ENCODE results near the gene GLA.
A peak's percentile ranks its signal among the peaks of the same experiment; 100 is the strongest.

Gene GLA

GRCh38 chrX:101391831-101392230, 15.9 kb downstream of the GLA start:
- no peak for TF ChIP-seq CTCF (IDR thresholded peaks at IDR 0.05; ENCODE audit: insufficient read depth, low read length, poor library complexity, severe bottlenecking)
- DNase-seq (ENCODE audit: extremely low read depth, insufficient read length), result no peak
- Histone ChIP-seq H3K27me3 (replicated peaks; ENCODE audit: control insufficient read depth, insufficient read depth, low read length) (no peaks in the 10 kb centered on the region), H3K36me3 (ENCODE audit: control insufficient read depth, insufficient read depth, low read length) (no peaks in the 10 kb centered on the region; the same call in 1 of the 2 replicates), H3K4me3 (replicated peaks; ENCODE audit: low read depth, low read length) (peak overlapping the region; percentile 74)

GRCh38 chrX:101390664-101391525, 16.8 kb downstream of the GLA start, which contains the start of gene RPL36A:
Gene RPL36A (plus strand): TSS chrX:101391011. CDS start chrX:101391044, 33 bp downstream.
- H3K36me3 ChIP-seq (ENCODE audit: control insufficient read depth, insufficient read depth, low read length), result no peaks in the 10 kb centered on the region; the same call in 1 of the 2 replicates
- TF ChIP-seq CTCF (IDR thresholded peaks at IDR 0.05; ENCODE audit: insufficient read depth, low read length, poor library complexity, severe bottlenecking), result peak; percentile 77
- peak within 1 kb of the TSS; percentile 74 for H3K4me3 ChIP-seq (replicated peaks; ENCODE audit: low read depth, low read length)

GRCh38 chrX:101388604-101389003, 19.1 kb downstream of the GLA start:
- TF ChIP-seq CTCF (IDR thresholded peaks at IDR 0.05; ENCODE audit: insufficient read depth, low read length, poor library complexity, severe bottlenecking), result no peak
- Histone ChIP-seq H3K36me3 (ENCODE audit: control insufficient read depth, insufficient read depth, low read length) (no peaks in the 10 kb centered on the region; the same call in 1 of the 2 replicates), H3K27me3 (replicated peaks; ENCODE audit: control insufficient read depth, insufficient read depth, low read length) (no peaks in the 10 kb centered on the region), H3K4me3 (replicated peaks; ENCODE audit: low read depth, low read length) (no peak overlapping the region)
- DNase-seq (ENCODE audit: extremely low read depth, insufficient read length), result no peak

More at GRCh38 chrX:101390664-101391525, 16.8 kb downstream of the GLA start, which contains the start of gene RPL36A:
- H3K27me3 ChIP-seq (replicated peaks; ENCODE audit: control insufficient read depth, insufficient read depth, low read length), result no peaks in the 10 kb centered on the region
- DNase-seq (ENCODE audit: extremely low read depth, insufficient read length), result peak; percentile 89

GRCh38 chrX:101386542-101386885, 21.2 kb downstream of the GLA start:
- H3K4me3 ChIP-seq (replicated peaks; ENCODE audit: low read depth, low read length), result peak overlapping the region; percentile 34

GRCh38 chrX:101385795-101386541, 21.8 kb downstream of the GLA start, which contains the start of gene BTK:
Gene BTK (minus strand): TSS chrX:101386191. CDS start chrX:101375284, 10,907 bp downstream.
- no peaks in the 10 kb centered on the region for H3K27me3 ChIP-seq (replicated peaks; ENCODE audit: control insufficient read depth, insufficient read depth, low read length)
- no peaks in the 10 kb centered on the region for H3K36me3 ChIP-seq (ENCODE audit: control insufficient read depth, insufficient read depth, low read length)
- peak; percentile 70 for DNase-seq (ENCODE audit: extremely low read depth, insufficient read length)
- no peak for TF ChIP-seq CTCF (IDR thresholded peaks at IDR 0.05; ENCODE audit: insufficient read depth, low read length, poor library complexity, severe bottlenecking)
- peak within 1 kb of the TSS; percentile 70 for H3K4me3 ChIP-seq (replicated peaks; ENCODE audit: low read depth, low read length)

More at GRCh38 chrX:101386542-101386885, 21.2 kb downstream of the GLA start:
- TF ChIP-seq CTCF (IDR thresholded peaks at IDR 0.05; ENCODE audit: insufficient read depth, low read length, poor library complexity, severe bottlenecking), result no peak
- Histone ChIP-seq H3K36me3 (ENCODE audit: control insufficient read depth, insufficient read depth, low read length) (no peaks in the 10 kb centered on the region), H3K27me3 (replicated peaks; ENCODE audit: control insufficient read depth, insufficient read depth, low read length) (no peaks in the 10 kb centered on the region)
- no peak for DNase-seq (ENCODE audit: extremely low read depth, insufficient read length)

All from GM06990 (cell line).